Liver (tissue), 3 donors: ENCODE measurements around the gene HS1BP3.
A peak's percentile ranks its signal among the peaks of the same experiment; 100 is the strongest.

Source experiments
- EGR1 ChIP-seq, 2 donors: IDR thresholded peaks; 2 replicates each; pipeline ENCODE4 v1.6.1; 2016 to 2018; ENCODE audit warnings: antibody characterized with exemption in 2 of 2, low read depth in 2 of 2
- GABPA ChIP-seq, 2 donors: IDR thresholded peaks in 1 of 2; conservative IDR thresholded peaks in 1 of 2; 2 replicates each; pipeline ENCODE4 v1.6.1; 2016; ENCODE audit warnings: antibody characterized with exemption in 2 of 2, mild to moderate bottlenecking in 1 of 2, moderate library complexity in 1 of 2
- HNF4A ChIP-seq, 2 donors: conservative IDR thresholded peaks; 2 replicates each; pipeline ENCODE4 v1.6.1; 2016; ENCODE audit warnings: antibody characterized with exemption in 2 of 2, mild to moderate bottlenecking in 2 of 2
- JUND ChIP-seq, 2 donors: IDR thresholded peaks; 2 replicates each; pipeline ENCODE4 v1.6.1; 2016; ENCODE audit warnings: antibody characterized with exemption in 2 of 2
- NR2F2 ChIP-seq: IDR thresholded peaks from 2 replicates; pipeline ENCODE4 v1.6.1; 2016; ENCODE audit warnings: antibody characterized with exemption
- RAD21 ChIP-seq, 2 donors: IDR thresholded peaks; 2 replicates each; pipeline ENCODE4 v1.6.1; 2016; ENCODE audit warnings: antibody characterized with exemption in 2 of 2, mild to moderate bottlenecking in 2 of 2
- RXRA ChIP-seq, 2 donors: IDR thresholded peaks; 2 replicates each; pipeline ENCODE4 v1.6.1; 2017 to 2018; ENCODE audit warnings: antibody characterized with exemption in 2 of 2, mild to moderate bottlenecking in 1 of 2
- SP1 ChIP-seq: IDR thresholded peaks from 2 replicates; pipeline ENCODE4 v1.6.1; 2018; ENCODE audit warnings: antibody characterized with exemption, mild to moderate bottlenecking
- TAF1 ChIP-seq: conservative IDR thresholded peaks from 2 replicates; pipeline ENCODE4 v1.6.1; 2016; ENCODE audit warnings: antibody characterized with exemption, mild to moderate bottlenecking
- YY1 ChIP-seq: IDR thresholded peaks from 2 replicates; pipeline ENCODE4 v1.6.1; 2016; ENCODE audit warnings: antibody characterized with exemption, mild to moderate bottlenecking
- TF ChIP-seq, protein P1 (sequence below): fragments of 150-350 bp; IDR thresholded peaks from 2 replicates; pipeline ENCODE4 v1.5.1; 2017; ENCODE audit warnings: improper control_type of control experiment, low read depth, low read length; ENCODE audit not compliant: missing input control
- TF ChIP-seq, protein P2 (sequence below): IDR thresholded peaks from 2 replicates; pipeline ENCODE4 v1.6.1; 2016; ENCODE audit warnings: antibody characterized with exemption, mild to moderate bottlenecking
- TF ChIP-seq, protein P3 (sequence below): IDR thresholded peaks from 2 replicates; pipeline ENCODE4 v1.6.1; 2016; ENCODE audit warnings: antibody characterized with exemption
- TF ChIP-seq, protein P4 (sequence below): IDR thresholded peaks from 2 replicates; pipeline ENCODE4 v1.6.1; 2016; ENCODE audit warnings: antibody characterized with exemption
- donor health status: healthy.
- donor health status: healthy.

DNA sequence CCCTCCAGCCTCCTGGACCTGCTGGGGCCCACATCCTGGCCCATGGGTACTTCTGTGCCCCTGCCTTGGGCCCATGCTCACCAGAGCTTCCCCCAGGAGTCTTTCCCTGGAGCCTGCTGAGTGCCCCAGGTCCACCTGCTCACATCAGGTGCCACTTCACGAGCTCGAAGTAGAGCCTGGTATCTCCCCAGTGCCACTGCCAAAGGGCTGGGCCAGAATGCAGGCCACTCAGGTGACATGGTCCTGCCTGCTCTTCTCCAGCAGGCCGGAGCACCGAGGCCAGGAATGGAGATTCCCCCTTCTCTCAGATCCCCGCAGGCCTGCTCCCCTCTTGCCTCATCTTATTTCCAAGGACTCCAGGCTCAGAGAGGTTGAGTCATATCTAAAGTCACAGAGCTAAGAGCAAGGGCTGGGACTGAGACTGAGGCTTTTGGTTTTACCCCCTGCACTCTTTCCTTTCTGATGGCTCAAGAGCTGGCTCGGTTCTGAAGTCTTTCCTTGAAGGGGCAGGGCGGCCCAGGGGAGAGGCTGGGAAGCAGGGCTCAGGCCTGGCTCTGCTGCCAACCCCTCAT, 79.2 kb downstream of the HS1BP3 start:
- TF ChIP-seq, protein P1, sequence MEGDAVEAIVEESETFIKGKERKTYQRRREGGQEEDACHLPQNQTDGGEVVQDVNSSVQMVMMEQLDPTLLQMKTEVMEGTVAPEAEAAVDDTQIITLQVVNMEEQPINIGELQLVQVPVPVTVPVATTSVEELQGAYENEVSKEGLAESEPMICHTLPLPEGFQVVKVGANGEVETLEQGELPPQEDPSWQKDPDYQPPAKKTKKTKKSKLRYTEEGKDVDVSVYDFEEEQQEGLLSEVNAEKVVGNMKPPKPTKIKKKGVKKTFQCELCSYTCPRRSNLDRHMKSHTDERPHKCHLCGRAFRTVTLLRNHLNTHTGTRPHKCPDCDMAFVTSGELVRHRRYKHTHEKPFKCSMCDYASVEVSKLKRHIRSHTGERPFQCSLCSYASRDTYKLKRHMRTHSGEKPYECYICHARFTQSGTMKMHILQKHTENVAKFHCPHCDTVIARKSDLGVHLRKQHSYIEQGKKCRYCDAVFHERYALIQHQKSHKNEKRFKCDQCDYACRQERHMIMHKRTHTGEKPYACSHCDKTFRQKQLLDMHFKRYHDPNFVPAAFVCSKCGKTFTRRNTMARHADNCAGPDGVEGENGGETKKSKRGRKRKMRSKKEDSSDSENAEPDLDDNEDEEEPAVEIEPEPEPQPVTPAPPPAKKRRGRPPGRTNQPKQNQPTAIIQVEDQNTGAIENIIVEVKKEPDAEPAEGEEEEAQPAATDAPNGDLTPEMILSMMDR: no peak
- TF ChIP-seq GABPA (IDR thresholded peaks at IDR 0.05 in 1 of 2, conservative IDR thresholded peaks at IDR 0.05 in 1 of 2): no peak
- TF ChIP-seq TAF1: no peak
- no peak for TF ChIP-seq HNF4A (conservative IDR thresholded peaks at IDR 0.05)
- peak in 1 of 2 donors; percentile 2 for TF ChIP-seq RAD21 (IDR thresholded peaks at IDR 0.05)
- TF ChIP-seq JUND (IDR thresholded peaks at IDR 0.05): no peak
- TF ChIP-seq, protein P2, sequence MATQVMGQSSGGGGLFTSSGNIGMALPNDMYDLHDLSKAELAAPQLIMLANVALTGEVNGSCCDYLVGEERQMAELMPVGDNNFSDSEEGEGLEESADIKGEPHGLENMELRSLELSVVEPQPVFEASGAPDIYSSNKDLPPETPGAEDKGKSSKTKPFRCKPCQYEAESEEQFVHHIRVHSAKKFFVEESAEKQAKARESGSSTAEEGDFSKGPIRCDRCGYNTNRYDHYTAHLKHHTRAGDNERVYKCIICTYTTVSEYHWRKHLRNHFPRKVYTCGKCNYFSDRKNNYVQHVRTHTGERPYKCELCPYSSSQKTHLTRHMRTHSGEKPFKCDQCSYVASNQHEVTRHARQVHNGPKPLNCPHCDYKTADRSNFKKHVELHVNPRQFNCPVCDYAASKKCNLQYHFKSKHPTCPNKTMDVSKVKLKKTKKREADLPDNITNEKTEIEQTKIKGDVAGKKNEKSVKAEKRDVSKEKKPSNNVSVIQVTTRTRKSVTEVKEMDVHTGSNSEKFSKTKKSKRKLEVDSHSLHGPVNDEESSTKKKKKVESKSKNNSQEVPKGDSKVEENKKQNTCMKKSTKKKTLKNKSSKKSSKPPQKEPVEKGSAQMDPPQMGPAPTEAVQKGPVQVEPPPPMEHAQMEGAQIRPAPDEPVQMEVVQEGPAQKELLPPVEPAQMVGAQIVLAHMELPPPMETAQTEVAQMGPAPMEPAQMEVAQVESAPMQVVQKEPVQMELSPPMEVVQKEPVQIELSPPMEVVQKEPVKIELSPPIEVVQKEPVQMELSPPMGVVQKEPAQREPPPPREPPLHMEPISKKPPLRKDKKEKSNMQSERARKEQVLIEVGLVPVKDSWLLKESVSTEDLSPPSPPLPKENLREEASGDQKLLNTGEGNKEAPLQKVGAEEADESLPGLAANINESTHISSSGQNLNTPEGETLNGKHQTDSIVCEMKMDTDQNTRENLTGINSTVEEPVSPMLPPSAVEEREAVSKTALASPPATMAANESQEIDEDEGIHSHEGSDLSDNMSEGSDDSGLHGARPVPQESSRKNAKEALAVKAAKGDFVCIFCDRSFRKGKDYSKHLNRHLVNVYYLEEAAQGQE: no peak
- TF ChIP-seq, protein P3, sequence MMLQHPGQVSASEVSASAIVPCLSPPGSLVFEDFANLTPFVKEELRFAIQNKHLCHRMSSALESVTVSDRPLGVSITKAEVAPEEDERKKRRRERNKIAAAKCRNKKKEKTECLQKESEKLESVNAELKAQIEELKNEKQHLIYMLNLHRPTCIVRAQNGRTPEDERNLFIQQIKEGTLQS: no peak
- TF ChIP-seq EGR1 (IDR thresholded peaks at IDR 0.05; ENCODE audit: low read depth in 2 of 2): no peak
- no peak for TF ChIP-seq YY1
- TF ChIP-seq NR2F2: no peak
- TF ChIP-seq RXRA (IDR thresholded peaks at IDR 0.05): no peak
- no peak for TF ChIP-seq SP1
- TF ChIP-seq, protein P4, sequence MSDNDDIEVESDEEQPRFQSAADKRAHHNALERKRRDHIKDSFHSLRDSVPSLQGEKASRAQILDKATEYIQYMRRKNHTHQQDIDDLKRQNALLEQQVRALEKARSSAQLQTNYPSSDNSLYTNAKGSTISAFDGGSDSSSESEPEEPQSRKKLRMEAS: no peak
